Gastrocnemius medialis (tissue), 4 donors: ENCODE data around the gene DBNDD2.

Source experiments
- CTCF ChIP-seq, 5 experiments: fragments of 450-650 bp in 3 of 5; fragments of 200-600 bp in 2 of 5; sonication (generic) in 2 of 5; IDR thresholded peaks in 4 of 5; conservative IDR thresholded peaks in 1 of 5; 1 replicate in 4 of 5; 2 replicates in 1 of 5; pipeline ENCODE4 v1.5.1; 2016 to 2019; ENCODE audit warnings: antibody characterized with exemption in 5 of 5, mild to moderate bottlenecking in 3 of 5, moderate library complexity in 3 of 5
- POLR2A ChIP-seq, 2 donors: fragments of 450-650 bp; IDR thresholded peaks; one replicate each; pipeline ENCODE4 v1.6.1; 2017; ENCODE audit warnings: antibody characterized with exemption in 2 of 2, mild to moderate bottlenecking in 2 of 2, moderate library complexity in 2 of 2

GRCh38 chr20:45416917-45417316 is 8.8 kb downstream of the DBNDD2 start:
- TF ChIP-seq CTCF (IDR thresholded peaks at IDR 0.05 in 4 of 5, conservative IDR thresholded peaks at IDR 0.05 in 1 of 5) (no peak), POLR2A (IDR thresholded peaks at IDR 0.05) (no peak)
